Vagina (tissue), 2 donors: ENCODE results near the gene CAMSAP2. TPM values are rescaled to one million over a fixed set of nuclear protein-coding genes. Genes with fewer than 3 reads are reported as not detected.

Experiments
- DNase-seq, 2 donors: peaks; one replicate each; pipeline ENCODE4 v3.0.0-alpha.2; 2017; ENCODE audit errors: extremely low spot score in 2 of 2
- H3K27ac ChIP-seq: fragments of 200-600 bp; sonication (generic); one replicate; pipeline ENCODE4 v1.5.1; 2019
- H3K27me3 ChIP-seq: fragments of 200-600 bp; sonication (generic); one replicate; pipeline ENCODE4 v1.5.1; 2019
- H3K36me3 ChIP-seq, 2 donors: fragments of 200-600 bp; sonication (generic); one replicate each; pipeline ENCODE4 v1.5.1; 2017 to 2019
- H3K4me1 ChIP-seq: fragments of 200-600 bp; sonication (generic); one replicate; pipeline ENCODE4 v1.5.1; 2019
- H3K4me3 ChIP-seq, 2 donors: fragments of 200-600 bp; sonication (generic); 1 replicate in 1 of 2; 2 replicates in 1 of 2; pipeline ENCODE4 v1.5.1; 2016 to 2019
- H3K9me3 ChIP-seq: fragments of 200-600 bp; sonication (generic); one replicate; pipeline ENCODE4 v1.5.1; 2019
- CTCF ChIP-seq, 3 experiments: fragments of 450-650 bp in 2 of 3; fragments of 200-600 bp in 1 of 3; sonication (generic) in 1 of 3; IDR thresholded peaks; one replicate each; pipeline ENCODE4 v1.5.1; 2017 to 2019; ENCODE audit warnings: antibody characterized with exemption in 3 of 3, mild to moderate bottlenecking in 2 of 3, moderate library complexity in 2 of 3
- POLR2A ChIP-seq, 2 donors: fragments of 450-650 bp; IDR thresholded peaks; one replicate each; pipeline ENCODE4 v1.6.1; 2017; ENCODE audit warnings: antibody characterized with exemption in 2 of 2, mild to moderate bottlenecking in 2 of 2, moderate library complexity in 2 of 2
- POLR2AphosphoS5 ChIP-seq, 2 donors: sonication (generic); formaldehyde crosslinking; IDR thresholded peaks; one replicate each; pipeline ENCODE4 v1.9.0; 2017; ENCODE audit warnings: antibody characterized with exemption in 2 of 2, mild to moderate bottlenecking in 2 of 2, low read depth in 1 of 2; ENCODE audit not compliant: insufficient read depth in 1 of 2
- intact Hi-C: fragments of 100-400 bp; cut with DNase I; formaldehyde crosslinking; loops from one replicate; pipeline ENCODE4 v1.15.1; 2023
- total RNA-seq: library from RNA; depleted of rRNA; stranded (reverse); fragments of >200 nt; gene quantifications from one replicate; pipeline ENCODE4 v1.2.3, GENCODE V29; 2016

CAMSAP2 gene
- total RNA-seq, 1 donor from 2014 or later: 30.0 TPM

GRCh38 chr1:200906491-200906890 lies 167.8 kb downstream of the CAMSAP2 start:
- Histone ChIP-seq H3K36me3 (no peaks in the 10 kb centered on the region), H3K9me3 (no peaks in the 10 kb centered on the region), H3K4me3 (no peak overlapping the region), H3K27me3 (no peaks in the 10 kb centered on the region), H3K4me1 (peaks cover 12% of the 10 kb centered on the region), H3K27ac (no peak overlapping the region)
- TF ChIP-seq POLR2AphosphoS5 (IDR thresholded peaks at IDR 0.05; ENCODE audit: insufficient read depth in 1 of 2, low read depth in 1 of 2) (no peak), POLR2A (IDR thresholded peaks at IDR 0.05) (no peak), CTCF (IDR thresholded peaks at IDR 0.05) (no peak)
- DNase-seq: no peak
- intact Hi-C loops: no loop called here

- Histone ChIP-seq H3K4me3 (no peak overlapping the region), H3K27ac (no peak overlapping the region), H3K36me3 (no peaks in the 10 kb centered on the region), H3K27me3 (no peaks in the 10 kb centered on the region), H3K4me1 (peaks cover 12% of the 10 kb centered on the region), H3K9me3 (no peaks in the 10 kb centered on the region)
- no peak for DNase-seq
- intact Hi-C loops: no loop called here
- no peak for TF ChIP-seq POLR2AphosphoS5 (IDR thresholded peaks at IDR 0.05; ENCODE audit: insufficient read depth in 1 of 2, low read depth in 1 of 2)
- TF ChIP-seq CTCF (IDR thresholded peaks at IDR 0.05): no peak
- no peak for TF ChIP-seq POLR2A (IDR thresholded peaks at IDR 0.05)
These were observed 169.0 kb downstream of the CAMSAP2 start for GRCh38 chr1:200907611-200908097.

- intact Hi-C loops: no loop called here
- Histone ChIP-seq H3K4me1 (peaks cover 18% of the 10 kb centered on the region), H3K27ac (no peak overlapping the region), H3K4me3 (no peak overlapping the region), H3K36me3 (no peaks in the 10 kb centered on the region), H3K27me3 (no peaks in the 10 kb centered on the region), H3K9me3 (no peaks in the 10 kb centered on the region)
- DNase-seq: no peak
- no peak for TF ChIP-seq CTCF (IDR thresholded peaks at IDR 0.05)
- TF ChIP-seq POLR2A (IDR thresholded peaks at IDR 0.05): no peak
- TF ChIP-seq POLR2AphosphoS5 (IDR thresholded peaks at IDR 0.05; ENCODE audit: insufficient read depth in 1 of 2, low read depth in 1 of 2): peak in 1 of 2 donors; percentile 9
These were observed 169.6 kb downstream of the CAMSAP2 start for GRCh38 chr1:200908191-200908868.

- H3K36me3 ChIP-seq: no peaks in the 10 kb centered on the region
These were observed 170.4 kb downstream of the CAMSAP2 start for GRCh38 chr1:200909071-200909470.

More at GRCh38 chr1:200909071-200909470, 170.4 kb downstream of the CAMSAP2 start:
- intact Hi-C loops: no loop called here
- no peak for TF ChIP-seq POLR2AphosphoS5 (IDR thresholded peaks at IDR 0.05; ENCODE audit: insufficient read depth in 1 of 2, low read depth in 1 of 2)
- TF ChIP-seq POLR2A (IDR thresholded peaks at IDR 0.05): no peak
- no peak for TF ChIP-seq CTCF (IDR thresholded peaks at IDR 0.05)
- no peak overlapping the region for H3K27ac ChIP-seq
- no peaks in the 10 kb centered on the region for H3K9me3 ChIP-seq
- H3K4me1 ChIP-seq: peaks cover 21% of the 10 kb centered on the region
- no peak for DNase-seq
- no peak overlapping the region for H3K4me3 ChIP-seq
- no peaks in the 10 kb centered on the region for H3K27me3 ChIP-seq
